ENCODE results near the gene USP30. TPM values are rescaled to one million over a fixed set of nuclear protein-coding genes. Genes with fewer than 3 reads are reported as not detected.

Gene USP30
- total RNA-seq, 1 experiment from 2014 or later, result 4.0 TPM

GRCh38 chr12:109130297-109131153, 78.1 kb downstream of the USP30 start:
- Mint-ChIP-seq H3K9me3 (ENCODE audit: unreplicated experiment) (no peaks in the 10 kb centered on the region), H3K4me1 (ENCODE audit: insufficient read depth, unreplicated experiment) (peaks cover 11% of the 10 kb centered on the region), H3K27ac (ENCODE audit: low read depth, unreplicated experiment) (no peak overlapping the region), H3K4me3 (ENCODE audit: unreplicated experiment) (no peak overlapping the region), H3K27me3 (ENCODE audit: insufficient read depth, unreplicated experiment) (peaks cover 13% of the 10 kb centered on the region), H3K36me3 (ENCODE audit: insufficient read depth, unreplicated experiment) (no peaks in the 10 kb centered on the region)
- ChIA-PET CTCF (interaction anchor here (2.2 kb wide), 1 partner anchor 12 kb away, joined by 7 read pairs; no protein-coding TSS in a partner anchor), POLR2A (no interaction called here)
- TF ChIP-seq, protein P1, sequence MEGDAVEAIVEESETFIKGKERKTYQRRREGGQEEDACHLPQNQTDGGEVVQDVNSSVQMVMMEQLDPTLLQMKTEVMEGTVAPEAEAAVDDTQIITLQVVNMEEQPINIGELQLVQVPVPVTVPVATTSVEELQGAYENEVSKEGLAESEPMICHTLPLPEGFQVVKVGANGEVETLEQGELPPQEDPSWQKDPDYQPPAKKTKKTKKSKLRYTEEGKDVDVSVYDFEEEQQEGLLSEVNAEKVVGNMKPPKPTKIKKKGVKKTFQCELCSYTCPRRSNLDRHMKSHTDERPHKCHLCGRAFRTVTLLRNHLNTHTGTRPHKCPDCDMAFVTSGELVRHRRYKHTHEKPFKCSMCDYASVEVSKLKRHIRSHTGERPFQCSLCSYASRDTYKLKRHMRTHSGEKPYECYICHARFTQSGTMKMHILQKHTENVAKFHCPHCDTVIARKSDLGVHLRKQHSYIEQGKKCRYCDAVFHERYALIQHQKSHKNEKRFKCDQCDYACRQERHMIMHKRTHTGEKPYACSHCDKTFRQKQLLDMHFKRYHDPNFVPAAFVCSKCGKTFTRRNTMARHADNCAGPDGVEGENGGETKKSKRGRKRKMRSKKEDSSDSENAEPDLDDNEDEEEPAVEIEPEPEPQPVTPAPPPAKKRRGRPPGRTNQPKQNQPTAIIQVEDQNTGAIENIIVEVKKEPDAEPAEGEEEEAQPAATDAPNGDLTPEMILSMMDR (IDR thresholded peaks at IDR 0.05; ENCODE audit: unreplicated experiment), result no peak
- no TSS peak for BruUV-seq (replicated peaks)
- intact Hi-C loops (cut with micrococcal nuclease), result loop anchor here (5.0 to 10.0 kb wide), 2 partner anchors 64 to 257 kb away; no protein-coding TSS in a partner anchor
- DNase-seq (ENCODE audit: unreplicated experiment), result no peak

DNA sequence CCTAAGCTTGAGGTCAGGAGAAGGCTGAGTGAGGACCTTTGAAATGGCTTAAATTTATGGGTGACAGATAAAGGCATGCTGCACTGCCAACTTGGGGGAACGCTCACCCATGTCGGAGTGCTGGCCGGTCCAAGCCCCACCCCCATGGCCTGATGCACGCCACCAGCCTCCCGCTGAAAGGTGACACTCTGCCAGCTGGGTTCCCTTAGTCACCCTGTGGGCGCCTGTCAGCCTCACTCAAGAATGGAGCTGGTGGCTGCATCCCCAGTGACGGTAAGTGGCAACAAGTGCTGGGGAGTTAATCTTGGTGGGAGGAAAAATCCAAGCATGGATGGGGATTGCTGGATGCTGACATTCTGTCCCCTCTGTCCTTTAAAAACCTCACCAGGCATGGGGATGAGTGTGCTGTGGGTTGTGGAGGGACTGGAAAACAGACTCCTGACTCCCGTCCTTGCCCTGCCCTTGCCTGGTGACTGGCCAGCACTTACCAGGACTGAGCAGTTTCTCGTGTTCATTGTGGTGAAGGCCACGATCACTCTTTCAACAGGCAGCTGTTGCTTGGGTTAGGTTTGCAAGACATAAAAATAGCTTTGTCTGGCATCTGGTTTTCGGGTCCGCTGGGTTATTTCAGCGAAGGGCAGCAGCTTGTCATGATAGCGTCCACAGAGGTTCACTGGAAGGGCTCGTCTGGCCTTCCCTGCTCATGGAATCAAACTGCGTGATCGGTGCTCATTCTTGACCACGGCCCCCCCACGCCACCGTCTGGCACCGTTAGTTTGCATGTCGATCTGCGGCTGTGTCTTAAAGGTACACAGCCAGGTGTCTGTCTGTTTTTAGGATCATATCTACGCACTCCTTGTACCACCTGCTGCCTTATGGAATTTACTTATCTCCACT, 79.0 kb downstream of the USP30 start:
- TF ChIP-seq, protein P1 (IDR thresholded peaks at IDR 0.05; ENCODE audit: unreplicated experiment), result no peak
- no TSS peak for BruUV-seq (replicated peaks)
- Mint-ChIP-seq H3K9me3 (ENCODE audit: unreplicated experiment) (peaks cover 1% of the 10 kb centered on the region), H3K4me3 (ENCODE audit: unreplicated experiment) (no peak overlapping the region), H3K27ac (ENCODE audit: low read depth, unreplicated experiment) (no peak overlapping the region), H3K36me3 (ENCODE audit: insufficient read depth, unreplicated experiment) (no peaks in the 10 kb centered on the region), H3K27me3 (ENCODE audit: insufficient read depth, unreplicated experiment) (peaks cover 13% of the 10 kb centered on the region), H3K4me1 (ENCODE audit: insufficient read depth, unreplicated experiment) (peaks cover 11% of the 10 kb centered on the region)
- ChIA-PET POLR2A (interaction anchor here (1.1 kb wide), 1 partner anchor 19 kb away, joined by 3 read pairs; no protein-coding TSS in a partner anchor), CTCF (interaction anchor here (1.0 to 2.2 kb wide), 2 partner anchors 11 to 19 kb away, joined by 3 to 7 read pairs; no protein-coding TSS in a partner anchor)
- intact Hi-C loops (cut with micrococcal nuclease), result loop anchor here (5.0 to 10.0 kb wide), 2 partner anchors 63 to 256 kb away; no protein-coding TSS in a partner anchor
- no peak for DNase-seq (ENCODE audit: unreplicated experiment)

DNA sequence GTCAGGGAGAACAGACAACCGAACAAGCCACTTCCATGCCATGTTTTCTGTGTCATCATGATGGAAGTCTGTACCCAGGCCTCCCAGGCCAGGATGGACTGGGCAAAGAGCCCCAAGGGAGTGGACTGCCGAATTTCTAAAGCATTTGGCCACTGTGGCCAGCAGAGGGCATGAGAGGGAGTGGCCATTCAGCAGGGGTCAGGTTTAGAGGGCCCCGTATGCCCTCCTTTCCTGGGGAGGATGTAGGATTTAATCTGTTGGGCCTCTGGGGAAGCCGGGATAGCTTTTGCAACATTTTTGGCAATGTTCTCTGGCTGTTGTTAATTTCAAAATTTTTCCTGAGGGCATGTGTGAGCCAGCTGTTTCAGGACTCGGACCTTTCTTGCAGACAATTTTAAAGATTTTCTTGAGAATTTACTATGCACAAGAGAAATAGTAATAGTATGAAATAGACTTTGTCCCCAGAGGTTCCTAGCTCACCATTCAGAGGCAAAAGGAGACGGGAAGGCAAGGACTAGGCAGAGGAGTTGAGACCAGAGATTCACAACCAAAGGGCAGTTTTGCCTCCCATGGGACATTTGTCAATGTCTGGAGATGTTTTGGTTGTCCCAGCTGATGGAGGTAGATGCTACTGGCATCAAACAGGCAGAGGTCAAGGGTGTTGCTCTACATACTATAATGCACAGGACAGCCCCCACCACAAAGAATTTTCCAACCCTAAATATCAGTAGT, 82.0 kb downstream of the USP30 start:
- Mint-ChIP-seq H3K4me1 (ENCODE audit: insufficient read depth, unreplicated experiment) (peaks cover 11% of the 10 kb centered on the region), H3K27me3 (ENCODE audit: insufficient read depth, unreplicated experiment) (peaks cover 13% of the 10 kb centered on the region), H3K27ac (ENCODE audit: low read depth, unreplicated experiment) (peak overlapping the region; percentile 49), H3K4me3 (ENCODE audit: unreplicated experiment) (no peak overlapping the region), H3K9me3 (ENCODE audit: unreplicated experiment) (peaks cover 7% of the 10 kb centered on the region), H3K36me3 (ENCODE audit: insufficient read depth, unreplicated experiment) (no peaks in the 10 kb centered on the region)
- BruUV-seq (replicated peaks), result no TSS peak
- POLR2A ChIA-PET, result interaction anchor here (0.8 to 1.7 kb wide), 4 partner anchors 9 to 66 kb away, joined by 3 to 4 read pairs (median 4); no protein-coding TSS in a partner anchor
- DNase-seq (ENCODE audit: unreplicated experiment), result peak; percentile 70
- CTCF ChIA-PET, result interaction anchor here (0.5 to 1.9 kb wide), 11 partner anchors 13 to 287 kb away, joined by 3 to 12 read pairs (median 3); partner anchors contain the start of gene ALKBH2
- TF ChIP-seq, protein P1 (IDR thresholded peaks at IDR 0.05; ENCODE audit: unreplicated experiment), result peak; percentile 45
- intact Hi-C loops (cut with micrococcal nuclease), result loop anchor here (5.0 to 10.0 kb wide), 2 partner anchors 60 to 253 kb away; no protein-coding TSS in a partner anchor
